Measurements from ENCODE around the gene KXD1.

DNA sequence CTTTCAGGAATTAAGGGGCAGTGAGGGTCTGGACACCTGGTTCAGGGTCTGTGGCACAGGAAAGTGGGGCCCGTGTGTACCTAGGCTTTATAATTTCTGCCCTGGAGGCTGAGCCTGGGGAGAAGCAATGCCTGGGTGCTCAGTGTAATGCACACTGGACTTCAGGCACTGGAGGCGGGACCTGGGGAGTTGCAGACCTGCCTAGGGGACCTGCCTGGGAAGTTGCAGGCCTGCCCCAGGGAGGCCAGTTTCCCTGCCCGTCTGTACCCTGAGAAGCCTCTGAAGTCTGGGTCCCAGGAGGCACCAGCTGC lies 52.5 kb downstream of the KXD1 start:
- TF ChIP-seq EZH2 (IDR thresholded peaks at IDR 0.05; ENCODE audit: low read length, missing control alignments), result no peak
- TF ChIP-seq, protein P1, sequence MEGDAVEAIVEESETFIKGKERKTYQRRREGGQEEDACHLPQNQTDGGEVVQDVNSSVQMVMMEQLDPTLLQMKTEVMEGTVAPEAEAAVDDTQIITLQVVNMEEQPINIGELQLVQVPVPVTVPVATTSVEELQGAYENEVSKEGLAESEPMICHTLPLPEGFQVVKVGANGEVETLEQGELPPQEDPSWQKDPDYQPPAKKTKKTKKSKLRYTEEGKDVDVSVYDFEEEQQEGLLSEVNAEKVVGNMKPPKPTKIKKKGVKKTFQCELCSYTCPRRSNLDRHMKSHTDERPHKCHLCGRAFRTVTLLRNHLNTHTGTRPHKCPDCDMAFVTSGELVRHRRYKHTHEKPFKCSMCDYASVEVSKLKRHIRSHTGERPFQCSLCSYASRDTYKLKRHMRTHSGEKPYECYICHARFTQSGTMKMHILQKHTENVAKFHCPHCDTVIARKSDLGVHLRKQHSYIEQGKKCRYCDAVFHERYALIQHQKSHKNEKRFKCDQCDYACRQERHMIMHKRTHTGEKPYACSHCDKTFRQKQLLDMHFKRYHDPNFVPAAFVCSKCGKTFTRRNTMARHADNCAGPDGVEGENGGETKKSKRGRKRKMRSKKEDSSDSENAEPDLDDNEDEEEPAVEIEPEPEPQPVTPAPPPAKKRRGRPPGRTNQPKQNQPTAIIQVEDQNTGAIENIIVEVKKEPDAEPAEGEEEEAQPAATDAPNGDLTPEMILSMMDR (conservative IDR thresholded peaks at IDR 0.05 in 1 of 2, IDR thresholded peaks at IDR 0.05 in 1 of 2; ENCODE audit: low read depth in 1 of 2, low read length in 2 of 2), result no peak
